PC-3 (cell line): ENCODE data around the gene ABLIM2. TPM values are rescaled to one million over a fixed set of nuclear protein-coding genes. Genes with fewer than 3 reads are reported as not detected.

Source experiments
- ATAC-seq: fragments of 200-7000 bp; cut with Tn5 transposase; 2 replicates; pipeline ENCODE4 v1.9.1; 2020; ENCODE audit warnings: mild to moderate bottlenecking, moderate library complexity
- BruUV-seq: library from RNA; stranded (reverse); fragments of 400-500 nt; replicated peaks from 2 replicates; lab custom pipeline; 2021; lab: Mats Ljungman, UMichigan
- CTCF ChIA-PET: fragments of 300-600 bp; sonication (Branson Sonifier 250); formaldehyde crosslinking; loops from one replicate; lab custom pipeline; 2022; ENCODE audit warnings: antibody characterized with exemption; lab: Charles Lee
- POLR2A ChIA-PET: fragments of 300-600 bp; sonication (Branson Sonifier 250); formaldehyde crosslinking; loops from one replicate; lab custom pipeline; 2022; ENCODE audit warnings: antibody characterized with exemption; ENCODE audit not compliant: unreplicated experiment; lab: Charles Lee
- DNase-seq: peaks from one replicate; pipeline ENCODE4 v3.0.0-alpha.2; 2015
- H2AFZ ChIP-seq: fragments of 300-600 bp; sonication (generic); 2 replicates; pipeline ENCODE4 v1.6.0; 2016; ENCODE audit warnings: antibody characterized with exemption, low read length
- H3F3A ChIP-seq: fragments of 300-600 bp; sonication (generic); one replicate; pipeline ENCODE4 v1.6.0; 2017; ENCODE audit warnings: antibody characterized with exemption, low read length, control low read depth, mild to moderate bottlenecking; ENCODE audit not compliant: unreplicated experiment
- H3K27ac ChIP-seq: fragments of 300-600 bp; sonication (generic); 2 replicates; pipeline ENCODE4 v1.5.1; 2016; ENCODE audit warnings: mild to moderate bottlenecking, low read length
- H3K27me3 ChIP-seq: fragments of 300-600 bp; sonication (generic); 2 replicates; pipeline ENCODE4 v1.6.1; 2016; ENCODE audit warnings: low read length, mixed read lengths
- H3K36me3 ChIP-seq: fragments of 300-600 bp; sonication (generic); 2 replicates; pipeline ENCODE4 v1.6.1; 2016; ENCODE audit warnings: low read depth, mixed run types, low read length, mixed read lengths
- H3K4me1 ChIP-seq: fragments of 300-600 bp; sonication (generic); 2 replicates; pipeline ENCODE4 v1.5.1; 2016; ENCODE audit warnings: low read length; ENCODE audit not compliant: insufficient read depth
- H3K4me2 ChIP-seq: fragments of 300-600 bp; sonication (generic); 2 replicates; pipeline ENCODE4 v1.6.0; 2016; ENCODE audit warnings: low read length
- H3K4me3 ChIP-seq: fragments of 300-600 bp; sonication (generic); 2 replicates; pipeline ENCODE4 v1.5.1; 2016; ENCODE audit warnings: mild to moderate bottlenecking, low read length, mixed read lengths
- H3K79me2 ChIP-seq: fragments of 300-600 bp; sonication (generic); 2 replicates; pipeline ENCODE4 v1.6.1; 2017; ENCODE audit warnings: low read length, mixed read lengths
- H3K9ac ChIP-seq: fragments of 300-600 bp; sonication (generic); 2 replicates; pipeline ENCODE4 v1.6.0; 2016; ENCODE audit warnings: mild to moderate bottlenecking, low read length
- H3K9me2 ChIP-seq: fragments of 300-600 bp; sonication (generic); replicated peaks from 2 replicates; pipeline ENCODE4 v1.6.1; 2016; ENCODE audit warnings: mixed run types, low read length, mixed read lengths
- H3K9me3 ChIP-seq: fragments of 300-600 bp; sonication (generic); 2 replicates; pipeline ENCODE4 v1.6.1; 2016; ENCODE audit warnings: low read length, mixed read lengths
- H4K20me1 ChIP-seq: fragments of 300-600 bp; sonication (generic); 2 replicates; pipeline ENCODE4 v1.6.1; 2016; ENCODE audit warnings: low read length, mixed read lengths
- CTCF ChIP-seq: fragments of 300-600 bp; sonication (generic); conservative IDR thresholded peaks from 2 replicates; pipeline ENCODE4 v1.5.1; 2017; ENCODE audit warnings: antibody characterized with exemption, low read depth, mild to moderate bottlenecking, low read length
- EZH2 ChIP-seq: fragments of 300-600 bp; sonication (generic); IDR thresholded peaks from one replicate; pipeline ENCODE4 v1.6.1; 2017; ENCODE audit warnings: antibody characterized with exemption, mild to moderate bottlenecking, low read length; ENCODE audit not compliant: unreplicated experiment
- EZH2phosphoT487 ChIP-seq: fragments of 300-600 bp; sonication (generic); IDR thresholded peaks from 2 replicates; pipeline ENCODE4 v1.6.1; 2018; ENCODE audit warnings: mild to moderate bottlenecking, antibody characterized with exemption, low read length, borderline replicate concordance
- intact Hi-C: fragments of 100-400 bp; cut with micrococcal nuclease; formaldehyde crosslinking; loops from 2 replicates; pipeline ENCODE4 v1.9.0; 2023
- total RNA-seq: library from RNA; depleted of rRNA; stranded (reverse); fragments of >200 nt; gene quantifications from 2 replicates; pipeline ENCODE4 v1.2.3, GENCODE V29; 2014

The ABLIM2 gene
- total RNA-seq, 1 experiment from 2014 or later: 3.2 TPM

GRCh38 chr4:8078109-8078494 lies 80.5 kb downstream of the ABLIM2 start:
- Histone ChIP-seq H3K4me1 (no peaks in the 10 kb centered on the region), H3K9me2 (no peaks in the 10 kb centered on the region), H3K4me2 (no peak overlapping the region), H3K9ac (no peak overlapping the region), H3K36me3 (no peaks in the 10 kb centered on the region), H3K4me3 (no peak overlapping the region), H3K9me3 (no peaks in the 10 kb centered on the region), H3F3A (no peaks in the 10 kb centered on the region), H3K79me2 (no peaks in the 10 kb centered on the region), H2AFZ (no peak overlapping the region), H4K20me1 (no peaks in the 10 kb centered on the region), H3K27ac (no peak overlapping the region), H3K27me3 (no peaks in the 10 kb centered on the region)
- DNase-seq (no peak), ATAC-seq (no peak)
- no TSS peak for BruUV-seq
- CTCF ChIA-PET: no interaction called here
- intact Hi-C loops: no loop called here
- TF ChIP-seq CTCF (no peak), EZH2 (no peak), EZH2phosphoT487 (no peak)
- POLR2A ChIA-PET: no interaction called here

GRCh38 chr4:8077181-8078108 lies 81.2 kb downstream of the ABLIM2 start:
- ChIA-PET POLR2A (no interaction called here), CTCF (no interaction called here)
- Histone ChIP-seq H3K9me3 (no peaks in the 10 kb centered on the region), H3K9me2 (no peaks in the 10 kb centered on the region), H3K4me3 (no peak overlapping the region), H3K79me2 (no peaks in the 10 kb centered on the region), H3K4me1 (no peaks in the 10 kb centered on the region), H3F3A (no peaks in the 10 kb centered on the region), H3K27me3 (no peaks in the 10 kb centered on the region), H2AFZ (no peak overlapping the region), H3K4me2 (no peak overlapping the region), H3K36me3 (no peaks in the 10 kb centered on the region), H3K27ac (no peak overlapping the region), H3K9ac (no peak overlapping the region), H4K20me1 (no peaks in the 10 kb centered on the region)
- TF ChIP-seq CTCF: no peak
- TF ChIP-seq EZH2: no peak
- no peak for TF ChIP-seq EZH2phosphoT487
- BruUV-seq: no TSS peak
- ATAC-seq (no peak), DNase-seq (no peak)
- intact Hi-C loops: no loop called here

GRCh38 chr4:8076023-8076422 lies 82.6 kb downstream of the ABLIM2 start:
- POLR2A ChIA-PET: no interaction called here
- no peaks in the 10 kb centered on the region for H3K27me3 ChIP-seq
- no peak overlapping the region for H3K9ac ChIP-seq
- TF ChIP-seq CTCF (no peak), EZH2phosphoT487 (no peak), EZH2 (no peak)
- H3K9me3 ChIP-seq: no peaks in the 10 kb centered on the region
- DNase-seq (no peak), ATAC-seq (no peak)
- H3K4me3 ChIP-seq: no peak overlapping the region
- no peaks in the 10 kb centered on the region for H4K20me1 ChIP-seq
- H3K9me2 ChIP-seq: no peaks in the 10 kb centered on the region
- H2AFZ ChIP-seq: no peak overlapping the region
- H3F3A ChIP-seq: no peaks in the 10 kb centered on the region
- H3K27ac ChIP-seq: no peak overlapping the region
- intact Hi-C loops: no loop called here
- no TSS peak for BruUV-seq
- no peaks in the 10 kb centered on the region for H3K4me1 ChIP-seq
- no peak overlapping the region for H3K4me2 ChIP-seq
- H3K36me3 ChIP-seq: no peaks in the 10 kb centered on the region
- CTCF ChIA-PET: no interaction called here
- H3K79me2 ChIP-seq: no peaks in the 10 kb centered on the region
